Measurements from ENCODE around the gene HS2ST1.

- no peak for TF ChIP-seq CTCF (conservative IDR thresholded peaks at IDR 0.05; ENCODE audit: low read length)
- no peak for TF ChIP-seq EZH2phosphoT487 (IDR thresholded peaks at IDR 0.05; ENCODE audit: borderline replicate concordance)
These were observed 12.4 kb downstream of the HS2ST1 start for GRCh38 chr1:86926883-86927282.
